Subcutaneous abdominal adipose tissue (tissue), 5 donors: Measurements from ENCODE around the gene HDAC11.

Source experiments
- H3K27ac ChIP-seq: one replicate; pipeline ENCODE4 v1.7.0; 2013; ENCODE audit warnings: low read depth, mild to moderate bottlenecking, inconsistent platforms, low read length, moderate library complexity
- H3K27me3 ChIP-seq, 5 donors: one replicate each; pipeline ENCODE4 v1.7.0; 2013; ENCODE audit warnings: low read length in 5 of 5, inconsistent platforms in 1 of 5; ENCODE audit not compliant: control insufficient read depth in 5 of 5, insufficient read depth in 4 of 5
- H3K36me3 ChIP-seq, 5 donors: one replicate each; pipeline ENCODE4 v1.7.0; 2013; ENCODE audit warnings: low read length in 5 of 5; ENCODE audit not compliant: control insufficient read depth in 5 of 5, insufficient read depth in 5 of 5
- H3K4me1 ChIP-seq, 5 donors: one replicate each; pipeline ENCODE4 v1.7.0; 2013; ENCODE audit warnings: low read length in 5 of 5, mild to moderate bottlenecking in 3 of 5, moderate library complexity in 1 of 5; ENCODE audit not compliant: control insufficient read depth in 5 of 5, insufficient read depth in 5 of 5
- H3K4me3 ChIP-seq, 5 donors: one replicate each; pipeline ENCODE4 v1.7.0; 2013; ENCODE audit warnings: low read length in 5 of 5, low read depth in 1 of 5
- H3K9ac ChIP-seq, 5 donors: one replicate each; pipeline ENCODE4 v1.7.0; 2013; ENCODE audit warnings: low read length in 5 of 5, mild to moderate bottlenecking in 4 of 5, moderate library complexity in 3 of 5
- H3K9me3 ChIP-seq, 5 donors: one replicate each; pipeline ENCODE4 v1.7.0; 2013; ENCODE audit warnings: low read length in 5 of 5; ENCODE audit not compliant: control insufficient read depth in 5 of 5
- donor health status: healthy.
- donor health status: healthy.
- donor health status: healthy.
- donor health status: healthy.
- donor health status: healthy.

HDAC11 gene

DNA sequence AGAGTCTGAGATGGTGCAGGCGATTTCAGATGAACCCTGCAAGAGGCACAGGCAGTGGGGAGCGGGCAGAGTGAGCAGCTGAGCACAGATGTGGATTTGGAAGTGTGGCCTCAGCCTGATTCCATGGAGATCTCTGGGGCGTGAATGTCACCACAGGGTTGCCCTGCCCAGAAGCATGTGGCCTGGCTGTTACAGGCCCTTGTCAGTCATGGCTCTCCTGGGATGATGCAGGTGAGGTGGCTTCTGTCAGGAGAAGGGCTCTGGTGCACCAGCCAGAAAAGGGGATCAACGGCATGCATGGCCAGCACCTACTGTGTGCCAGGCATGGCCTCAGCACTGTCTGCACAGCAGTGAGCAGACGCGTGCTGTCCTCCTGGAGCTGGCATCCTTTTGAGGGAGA, 11.9 kb downstream of the HDAC11 start:
- Histone ChIP-seq H3K9ac (no peak overlapping the region), H3K4me1 (peaks cover 3 to 14% (median 13%) of the 10 kb centered on the region in 5 donors), H3K9me3 (no peaks in the 10 kb centered on the region), H3K27me3 (no peaks in the 10 kb centered on the region), H3K27ac (no peak overlapping the region), H3K4me3 (no peak overlapping the region), H3K36me3 (peaks cover 0 to 25% (median 9%) of the 10 kb centered on the region in 5 donors)

DNA sequence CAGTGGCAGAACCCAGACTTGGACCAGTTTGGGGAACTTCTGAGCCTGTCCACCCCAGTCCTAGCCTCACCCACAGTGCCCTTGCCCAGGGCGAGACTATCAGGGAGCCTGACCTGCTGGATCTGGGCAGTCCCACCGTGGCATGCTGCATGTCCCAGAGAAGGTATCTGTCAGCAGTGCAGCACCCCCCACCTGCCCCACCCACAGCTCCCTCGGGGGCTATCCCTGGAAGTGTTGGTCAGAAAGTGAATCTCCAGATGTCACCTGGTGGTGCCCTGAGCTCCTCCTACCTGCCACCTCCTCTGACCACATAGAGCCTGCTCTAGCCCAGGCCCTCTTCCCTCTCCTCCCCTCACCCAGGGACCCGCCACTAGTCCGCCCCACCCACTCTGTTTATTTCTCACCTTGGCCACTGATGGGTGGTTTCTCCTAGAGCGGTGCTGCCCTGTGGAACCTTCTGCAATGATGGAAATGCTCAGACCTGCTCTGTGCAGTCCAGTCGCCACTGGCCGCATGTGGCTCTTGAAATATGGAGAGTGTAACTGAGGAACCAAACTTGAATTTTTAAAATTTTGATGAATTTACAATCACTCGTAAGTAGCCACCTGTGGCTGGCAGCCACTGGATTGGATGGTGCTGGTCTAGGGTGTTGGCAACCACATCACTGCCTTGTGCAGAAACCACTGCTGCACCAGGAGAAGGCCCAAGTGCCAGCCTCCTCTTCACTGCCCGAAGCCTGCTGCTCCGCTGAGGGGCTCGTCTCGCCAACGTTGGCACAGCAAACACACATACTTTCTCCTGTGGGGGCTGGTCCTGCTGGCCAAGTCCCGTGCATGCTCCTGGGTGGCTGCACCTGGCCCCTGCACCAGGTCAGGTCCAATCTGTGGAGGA, 13.1 kb downstream of the HDAC11 start:
- Histone ChIP-seq H3K27me3 (no peaks in the 10 kb centered on the region), H3K4me1 (peaks cover 3 to 22% (median 13%) of the 10 kb centered on the region in 5 donors), H3K4me3 (no peak overlapping the region), H3K27ac (no peak overlapping the region), H3K9ac (no peak overlapping the region), H3K9me3 (no peaks in the 10 kb centered on the region), H3K36me3 (peaks cover 0 to 20% (median 9%) of the 10 kb centered on the region in 5 donors)

DNA sequence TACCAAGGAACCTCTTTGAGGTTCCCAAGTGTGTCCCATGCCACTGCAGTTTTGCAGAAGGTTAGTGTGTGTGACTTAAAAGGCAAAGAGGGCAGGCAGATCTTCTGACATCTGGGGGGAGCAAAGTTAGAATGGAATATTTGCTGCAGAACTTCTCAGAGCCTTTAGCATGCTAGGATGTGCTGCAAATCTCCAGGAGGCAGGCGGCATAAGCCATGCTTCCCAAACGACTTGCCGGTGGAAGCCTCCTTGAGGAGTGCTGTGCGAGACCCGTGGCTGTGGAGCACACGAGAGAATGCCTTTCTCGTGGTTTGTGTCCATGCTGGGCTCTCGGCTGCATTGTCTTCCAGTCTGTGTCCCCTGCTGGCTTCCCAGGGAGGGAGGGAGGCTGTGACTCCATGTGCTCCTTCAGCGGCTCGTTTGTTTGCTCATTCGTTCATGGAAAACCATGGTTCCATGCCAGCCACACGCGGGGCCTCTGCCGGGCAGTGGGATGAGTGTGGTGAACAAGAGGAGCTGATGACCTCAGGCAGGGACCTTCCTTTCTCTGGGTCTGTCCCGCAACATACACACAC, 13.8 kb downstream of the HDAC11 start:
- peaks cover 3 to 23% (median 13%) of the 10 kb centered on the region in 5 donors for H3K4me1 ChIP-seq
- no peak overlapping the region for H3K27ac ChIP-seq
- H3K9ac ChIP-seq = no peak overlapping the region
- no peaks in the 10 kb centered on the region for H3K27me3 ChIP-seq
- H3K4me3 ChIP-seq = no peak overlapping the region
- no peaks in the 10 kb centered on the region for H3K9me3 ChIP-seq
- H3K36me3 ChIP-seq = peaks cover 0 to 22% (median 9%) of the 10 kb centered on the region in 5 donors

DNA sequence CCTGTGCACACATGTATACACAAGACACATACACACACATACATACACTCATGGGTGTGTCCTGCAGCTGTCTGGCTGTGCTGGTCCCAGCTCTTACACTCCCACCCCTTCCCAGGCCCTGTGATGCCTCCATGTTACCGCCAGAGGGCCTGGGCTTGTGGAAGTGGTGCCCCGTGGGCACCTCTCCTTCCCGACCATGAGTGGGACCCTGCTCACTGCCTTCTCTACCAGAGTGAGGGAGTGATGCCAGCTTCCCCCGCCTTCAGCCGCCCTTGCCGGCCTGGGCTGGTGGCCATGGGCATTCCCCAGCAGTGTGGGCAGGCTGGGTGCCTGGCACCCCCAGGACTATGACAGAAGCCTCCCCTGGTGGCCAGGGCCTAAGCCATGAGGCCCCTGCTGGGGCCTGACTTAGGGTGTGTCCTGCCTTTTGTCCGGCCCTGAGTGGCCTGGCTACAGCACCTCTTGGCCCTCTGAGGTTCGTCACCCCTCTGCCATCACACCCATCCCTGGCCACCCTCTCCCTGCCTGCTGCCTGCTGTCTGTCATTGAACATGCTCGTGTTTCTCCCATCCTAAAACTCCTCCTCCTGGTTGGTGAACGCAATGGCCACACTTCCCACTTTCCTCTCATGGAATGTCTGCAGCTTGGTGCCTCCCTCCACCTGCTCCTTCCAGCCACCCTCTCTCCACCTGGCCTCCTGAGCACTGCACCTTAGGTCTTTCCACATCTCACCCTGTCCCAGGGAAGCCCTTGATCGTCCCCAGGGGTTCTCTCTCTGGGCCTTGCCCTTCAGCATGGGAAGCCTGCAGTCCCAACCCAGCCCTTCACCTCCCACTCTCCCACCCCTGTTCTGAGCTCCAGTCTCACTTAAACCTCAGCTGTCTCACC, 14.6 kb downstream of the HDAC11 start:
- Histone ChIP-seq H3K27me3 (no peaks in the 10 kb centered on the region), H3K36me3 (peaks cover 0 to 22% (median 9%) of the 10 kb centered on the region in 5 donors), H3K27ac (no peak overlapping the region), H3K4me3 (no peak overlapping the region), H3K9me3 (no peaks in the 10 kb centered on the region), H3K9ac (no peak overlapping the region), H3K4me1 (peaks cover 3 to 23% (median 13%) of the 10 kb centered on the region in 5 donors)

DNA sequence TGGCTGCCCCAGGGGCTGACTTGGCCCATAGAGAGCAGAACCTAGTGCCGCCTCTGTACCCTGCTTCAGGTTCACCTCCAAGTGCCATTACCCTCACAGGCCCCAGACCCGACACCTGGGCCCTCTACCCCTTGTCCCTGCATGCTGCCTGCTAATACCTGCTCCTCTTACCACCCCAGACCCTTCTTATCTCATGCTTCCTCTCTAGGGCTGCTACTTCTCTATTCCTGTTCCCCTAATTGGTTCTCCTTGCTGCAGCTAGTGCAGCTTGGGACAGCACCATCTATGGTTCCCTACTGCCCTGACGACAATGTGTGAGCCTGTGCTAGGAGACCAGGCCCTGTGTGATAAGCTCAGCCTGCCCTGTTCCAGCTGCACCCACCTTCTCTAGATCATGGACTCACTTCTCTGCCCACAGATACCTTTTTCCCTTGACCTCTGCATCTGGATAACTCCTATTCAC, 15.3 kb downstream of the HDAC11 start:
- H3K4me3 ChIP-seq = no peak overlapping the region

DNA sequence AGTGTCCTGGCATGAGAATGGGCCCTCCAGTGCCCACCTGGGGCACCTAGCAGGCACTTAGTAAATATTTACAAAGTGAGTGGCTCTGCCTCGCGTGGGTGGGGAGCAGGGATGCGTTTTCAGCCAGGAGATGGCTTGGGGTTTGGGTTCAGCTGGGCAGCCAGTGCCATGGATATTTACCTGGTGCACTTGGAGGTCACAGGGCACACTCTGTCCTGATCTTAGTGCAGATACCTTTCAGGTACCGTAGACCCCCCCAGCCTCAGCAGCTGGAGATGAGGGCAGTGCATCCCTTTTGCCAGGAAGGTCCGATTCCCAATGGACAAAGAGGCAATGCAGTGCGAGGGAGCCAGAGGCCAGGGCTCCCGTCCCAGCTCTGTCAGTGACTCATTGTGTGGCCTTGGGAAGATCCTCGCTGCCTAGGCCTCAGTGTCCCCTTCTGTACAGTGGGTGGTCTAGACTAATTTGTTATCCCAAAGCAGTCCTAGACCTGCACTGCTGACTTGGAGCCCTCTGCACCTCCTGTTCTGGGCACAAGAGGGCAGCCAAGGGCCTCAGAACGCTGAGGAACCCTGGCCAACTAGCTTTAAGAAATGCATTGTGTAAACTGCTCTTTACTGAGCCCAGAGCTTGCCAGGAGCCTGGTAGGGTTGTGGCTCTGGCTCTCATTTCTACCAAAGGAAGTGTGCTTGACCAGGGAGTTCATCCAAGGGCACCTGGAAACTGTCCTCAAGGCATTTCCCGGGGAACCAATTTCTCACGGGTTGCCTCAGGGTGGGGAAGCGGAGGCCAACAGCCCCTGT, 16.0 kb downstream of the HDAC11 start:
- H3K9me3 ChIP-seq = no peaks in the 10 kb centered on the region
- peak overlapping the region; percentile 94 for H3K27ac ChIP-seq
- H3K9ac ChIP-seq = peak overlapping the region in 2 of 5 donors; percentile 12 to 81
- peak overlapping the region in 1 of 5 donors; percentile 11 for H3K4me3 ChIP-seq
- no peaks in the 10 kb centered on the region for H3K27me3 ChIP-seq
- peaks cover 3 to 28% (median 13%) of the 10 kb centered on the region in 5 donors for H3K4me1 ChIP-seq
- H3K36me3 ChIP-seq = peaks cover 0 to 22% (median 9%) of the 10 kb centered on the region in 5 donors

More for the DNA sequence above, 15.3 kb downstream of the HDAC11 start:
- no peaks in the 10 kb centered on the region for H3K27me3 ChIP-seq
- no peaks in the 10 kb centered on the region for H3K9me3 ChIP-seq
- H3K4me1 ChIP-seq = peaks cover 3 to 28% (median 13%) of the 10 kb centered on the region in 5 donors
- H3K9ac ChIP-seq = no peak overlapping the region
- H3K36me3 ChIP-seq = peaks cover 0 to 22% (median 9%) of the 10 kb centered on the region in 5 donors
- H3K27ac ChIP-seq = no peak overlapping the region

DNA sequence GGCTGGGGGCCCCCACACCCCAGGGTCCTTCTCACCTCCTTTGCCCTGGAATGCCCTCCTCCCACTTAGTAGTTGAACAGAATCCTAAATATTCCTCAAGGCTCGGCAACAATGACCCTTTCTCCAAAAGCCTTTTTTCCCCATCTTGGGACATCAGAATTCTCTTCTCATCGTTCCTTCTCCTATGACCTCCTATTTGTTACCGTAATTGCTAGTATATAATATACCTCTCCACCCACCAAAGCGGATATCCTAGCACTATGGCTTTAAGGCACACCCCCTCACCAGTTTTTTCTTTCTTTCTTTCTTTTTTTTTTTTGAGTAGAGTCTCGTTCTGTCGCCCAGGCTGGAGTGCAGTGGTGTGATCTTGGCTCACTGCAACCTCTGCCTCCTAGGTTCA, 16.8 kb downstream of the HDAC11 start:
- no peaks in the 10 kb centered on the region for H3K9me3 ChIP-seq
- H3K9ac ChIP-seq = peak overlapping the region in 3 of 5 donors; percentile 12 to 81 (median 27)
- H3K27me3 ChIP-seq = no peaks in the 10 kb centered on the region
- H3K27ac ChIP-seq = peak overlapping the region; percentile 94
- peak overlapping the region in 1 of 5 donors; percentile 11 for H3K4me3 ChIP-seq
- peaks cover 3 to 28% (median 13%) of the 10 kb centered on the region in 5 donors for H3K4me1 ChIP-seq
- peaks cover 0 to 19% (median 9%) of the 10 kb centered on the region in 5 donors for H3K36me3 ChIP-seq

DNA sequence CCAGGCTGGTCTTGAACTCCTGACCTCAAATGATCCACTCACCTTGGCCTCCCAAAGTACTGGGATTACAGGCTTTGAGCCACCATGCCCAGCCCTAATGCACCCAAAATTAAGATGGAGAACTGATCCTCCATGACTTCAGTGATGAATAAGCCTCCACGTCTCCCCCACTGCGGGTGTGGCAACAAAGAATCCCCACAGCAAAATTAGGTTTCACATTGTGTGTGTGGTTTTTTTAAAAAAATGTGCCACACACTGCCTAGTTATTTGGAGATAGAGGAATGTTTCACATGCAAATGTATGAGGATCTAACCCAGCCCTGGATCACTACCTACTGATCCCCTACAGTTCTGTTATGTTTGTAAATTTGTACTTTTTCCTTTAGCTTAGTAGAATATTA, 17.3 kb downstream of the HDAC11 start:
- peak overlapping the region; percentile 94 for H3K27ac ChIP-seq
- no peaks in the 10 kb centered on the region for H3K27me3 ChIP-seq
- H3K9ac ChIP-seq = no peak overlapping the region
- no peaks in the 10 kb centered on the region for H3K9me3 ChIP-seq
- peaks cover 0 to 20% (median 7%) of the 10 kb centered on the region in 5 donors for H3K36me3 ChIP-seq
- H3K4me3 ChIP-seq = no peak overlapping the region
- peaks cover 3 to 28% (median 13%) of the 10 kb centered on the region in 5 donors for H3K4me1 ChIP-seq
